CD1c-positive myeloid dendritic cell (primary cell): Measurements from ENCODE around the gene LDLRAD4.
"Not testable (repeated sequence)": the region's sequence is repeated elsewhere in the genome, so short reads cannot be mapped to it uniquely, and the experiment has no call there.

Source experiments
- DNase-seq: peaks from one replicate; pipeline ENCODE4 v3.0.0-alpha.2; 2016; ENCODE audit errors: extremely low spot score

Gene LDLRAD4

DNA sequence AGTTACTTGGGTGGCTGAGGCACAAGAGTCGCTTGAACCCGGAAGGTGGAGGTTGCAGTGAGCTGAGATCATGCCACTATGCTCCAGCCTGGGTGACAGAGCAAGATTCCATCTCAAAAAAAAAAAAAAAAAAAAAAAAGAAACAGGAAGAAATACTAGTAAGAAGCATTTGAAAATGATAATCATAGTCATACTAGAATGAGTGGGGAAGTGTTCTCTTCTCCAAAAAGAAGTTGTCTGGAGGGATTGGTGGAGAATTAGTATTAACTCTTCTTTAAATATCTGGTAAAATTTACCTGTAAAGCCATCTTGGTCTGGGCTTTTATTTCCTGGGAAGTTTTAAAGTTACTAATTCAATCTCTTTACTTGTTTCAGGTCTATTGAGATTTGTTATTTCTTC, 376.0 kb downstream of the LDLRAD4 start:
- DNase-seq: peak; percentile 55

- peak; percentile 23 for DNase-seq
Observed at GRCh38 chr18:13597068-13597467, 378.5 kb downstream of the LDLRAD4 start.

DNA sequence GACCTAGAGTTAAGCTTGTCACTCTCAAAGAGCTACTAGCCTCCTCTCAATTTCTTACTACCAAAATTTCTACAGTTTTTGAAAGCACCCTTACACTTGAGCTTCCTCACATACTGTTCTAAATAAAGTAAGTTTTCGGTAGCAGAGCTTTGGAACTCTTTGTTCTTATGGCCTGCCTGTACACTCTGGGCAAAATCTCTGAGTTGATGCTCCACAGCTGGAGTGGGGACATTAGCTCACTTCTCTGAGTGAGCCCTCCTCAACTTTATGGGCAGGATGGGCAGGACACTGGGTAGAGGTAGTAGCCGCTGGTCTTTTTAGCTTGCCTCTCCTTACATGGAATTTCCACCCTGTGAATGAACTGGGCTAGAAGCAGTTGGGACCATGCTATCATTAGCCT, 380.0 kb downstream of the LDLRAD4 start:
- no peak for DNase-seq

GRCh38 chr18:13599031-13599430, 380.5 kb downstream of the LDLRAD4 start:
- peak; percentile 48 for DNase-seq

- no peak for DNase-seq
Observed at GRCh38 chr18:13603304-13604019, 384.9 kb downstream of the LDLRAD4 start.

GRCh38 chr18:13604786-13605185, 386.2 kb downstream of the LDLRAD4 start:
- DNase-seq: no peak

GRCh38 chr18:13605477-13605876, 386.9 kb downstream of the LDLRAD4 start:
- no peak for DNase-seq

GRCh38 chr18:13605901-13606300, 387.3 kb downstream of the LDLRAD4 start:
- no peak for DNase-seq

GRCh38 chr18:13606604-13607254, 388.2 kb downstream of the LDLRAD4 start:
- DNase-seq: no peak

- DNase-seq: not testable (repeated sequence)
Observed at GRCh38 chr18:13608024-13608562, 389.5 kb downstream of the LDLRAD4 start.

GRCh38 chr18:13608791-13609532, 390.4 kb downstream of the LDLRAD4 start:
- no peak for DNase-seq

DNA sequence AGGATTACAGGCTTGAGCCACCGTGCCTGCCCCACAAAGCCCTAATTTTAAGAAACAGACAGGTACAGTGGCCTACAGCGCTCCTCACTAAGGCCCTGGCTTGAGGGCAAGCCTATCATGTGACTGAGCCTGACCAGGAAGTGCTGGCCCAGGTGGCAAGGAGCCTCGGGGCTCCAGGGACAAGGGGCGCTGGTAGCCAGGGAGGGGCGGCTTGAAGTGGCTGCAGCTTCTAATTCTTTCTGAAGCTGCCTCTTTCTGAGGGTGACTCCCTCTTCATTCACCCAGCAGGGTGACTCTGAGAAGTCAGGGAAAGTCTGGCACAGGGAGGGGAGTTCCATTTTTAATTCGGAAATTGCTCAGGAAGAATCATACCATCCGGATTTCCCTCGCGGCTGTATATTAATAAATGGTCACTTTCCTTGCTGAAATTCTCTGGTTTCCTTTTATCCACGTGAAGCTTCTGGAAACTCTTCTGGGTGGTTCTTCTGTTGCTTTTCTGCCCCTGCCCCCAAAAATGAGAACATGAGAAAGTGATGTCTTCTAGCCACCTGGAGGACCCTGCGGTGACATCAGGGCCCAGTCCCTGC, 392.1 kb downstream of the LDLRAD4 start:
- no peak for DNase-seq

DNA sequence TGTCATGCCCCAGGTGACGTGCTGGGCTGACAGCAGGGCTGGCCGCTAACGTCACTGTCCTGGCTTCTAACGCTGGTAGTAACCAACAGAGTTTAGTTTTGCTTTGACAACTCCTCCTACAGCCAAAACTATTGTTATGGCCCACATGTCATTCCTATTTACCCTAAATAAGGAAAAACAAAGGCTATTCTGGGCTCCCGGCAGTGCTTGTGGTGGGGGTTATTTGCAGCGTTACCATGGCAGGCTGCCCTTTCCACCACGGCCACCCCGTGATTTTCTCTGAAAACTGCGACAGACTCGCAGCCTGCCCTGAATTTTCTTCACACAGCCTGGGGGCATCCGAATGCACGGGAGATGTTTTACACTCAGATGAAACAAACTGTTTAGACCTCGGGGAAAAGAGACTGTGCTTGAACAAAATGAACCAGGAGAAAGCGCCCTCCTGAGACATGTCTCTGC, 392.6 kb downstream of the LDLRAD4 start:
- peak; percentile 75 for DNase-seq

DNA sequence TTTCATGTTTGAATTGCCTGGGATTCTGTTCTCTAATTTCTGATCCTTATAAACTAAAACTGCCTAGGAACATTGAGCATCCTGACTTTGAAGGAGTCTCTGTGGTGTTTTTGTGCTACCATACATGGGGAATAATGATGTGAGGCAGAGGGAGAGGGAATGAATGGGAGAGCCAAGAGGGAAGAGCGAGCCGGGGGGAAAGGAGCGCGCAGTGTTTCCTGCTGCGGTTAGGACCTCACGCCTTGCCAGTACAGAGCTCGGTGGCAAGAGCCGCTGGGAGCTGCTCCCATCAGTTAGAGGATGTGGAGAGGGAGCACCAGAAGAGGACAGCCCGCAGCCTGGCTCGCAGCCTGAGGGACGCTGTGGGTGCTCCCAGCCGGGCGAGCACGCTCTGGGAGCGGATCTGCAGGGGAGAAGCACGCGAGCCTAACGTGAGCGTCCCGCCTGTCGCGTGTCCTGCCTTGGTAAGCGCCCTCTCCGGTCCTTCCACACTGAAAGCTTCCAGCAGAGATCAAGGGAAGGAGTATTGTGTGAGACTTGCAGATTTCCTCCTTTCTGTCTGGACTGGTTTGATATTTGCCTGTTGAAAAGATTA, 393.1 kb downstream of the LDLRAD4 start:
- peak; percentile 60 for DNase-seq

DNA sequence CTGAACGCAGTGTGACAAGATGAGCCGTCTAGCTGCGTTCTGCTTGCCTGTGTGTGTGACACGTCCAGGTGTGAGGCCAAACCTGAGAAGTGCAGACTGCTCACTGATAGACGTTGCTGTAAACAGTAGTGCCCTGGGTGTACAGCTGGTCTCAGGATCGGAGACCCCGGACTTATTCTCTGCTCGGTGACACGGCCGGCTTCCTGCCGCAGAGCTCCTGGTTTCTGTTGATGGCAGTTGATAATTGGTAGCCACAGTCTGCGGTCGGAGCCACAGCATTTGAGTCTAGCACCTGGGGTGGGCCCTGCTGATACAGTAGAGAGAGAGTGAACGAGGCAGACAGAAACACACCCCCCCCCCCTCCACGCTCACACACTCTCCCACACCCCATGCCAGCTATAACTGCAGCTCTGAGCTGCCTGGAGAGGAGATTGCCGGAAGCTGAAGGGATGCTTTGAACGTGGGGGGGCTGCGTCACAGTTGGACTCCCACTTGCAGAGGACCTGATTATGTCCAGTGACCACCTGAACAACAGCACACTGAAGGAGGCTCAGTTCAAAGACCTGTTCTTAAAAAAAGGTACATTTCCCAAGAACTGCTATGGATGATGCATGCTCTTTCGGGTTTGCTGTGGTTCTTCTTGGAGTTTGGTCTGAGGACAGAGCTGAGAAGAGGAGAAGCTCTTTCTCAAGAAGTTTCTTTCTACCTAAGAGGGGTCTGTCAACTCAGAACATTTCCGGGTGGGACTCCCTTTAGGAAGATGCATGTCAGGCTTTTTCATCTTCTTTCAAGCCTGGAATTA, 393.8 kb downstream of the LDLRAD4 start:
- peak; percentile 63 for DNase-seq

GRCh38 chr18:13613099-13613498, 394.5 kb downstream of the LDLRAD4 start:
- DNase-seq: no peak

DNA sequence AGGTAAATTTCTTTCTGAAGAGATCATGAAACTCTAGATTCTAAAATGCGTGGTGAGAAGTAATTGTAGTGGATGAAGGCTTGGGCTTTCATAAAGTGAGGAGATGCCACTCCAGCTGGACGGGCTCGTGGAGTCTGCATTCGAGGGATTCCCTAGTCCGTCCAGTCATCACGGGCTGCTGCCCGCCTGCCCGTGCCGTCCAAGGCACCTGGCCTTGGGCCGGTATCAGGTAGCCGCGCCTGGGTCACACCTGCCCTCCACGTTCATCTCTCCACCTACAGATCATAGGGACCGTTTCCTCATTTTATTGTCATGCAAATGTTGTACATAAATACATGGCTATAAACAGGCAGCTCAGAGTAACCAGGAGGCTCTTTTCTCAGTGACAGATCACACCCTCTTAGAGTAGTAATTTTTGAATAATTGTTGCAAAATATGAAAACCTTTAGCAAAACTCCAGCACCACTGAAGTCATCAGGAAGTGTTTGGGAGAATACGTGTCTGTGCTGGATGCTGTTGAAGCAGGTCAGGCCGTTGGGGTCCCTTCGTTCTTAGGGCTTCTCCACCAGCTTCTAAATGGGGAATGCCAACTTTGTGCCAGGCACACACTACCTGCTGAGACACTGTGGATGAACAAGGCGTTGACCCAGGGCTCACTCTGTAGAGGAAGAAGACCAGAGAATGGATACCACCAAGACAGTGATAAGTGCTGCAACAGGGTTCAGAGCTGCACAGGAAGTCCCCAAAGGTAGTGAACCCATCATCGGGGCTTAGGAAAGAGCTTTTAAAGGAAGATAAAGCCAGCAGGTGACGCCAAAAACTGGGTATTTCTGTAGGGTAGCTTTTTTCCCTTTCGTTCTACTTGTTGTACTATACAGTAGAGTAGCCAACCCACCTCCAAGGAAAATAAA, 395.3 kb downstream of the LDLRAD4 start:
- DNase-seq: peak; percentile 25

DNA sequence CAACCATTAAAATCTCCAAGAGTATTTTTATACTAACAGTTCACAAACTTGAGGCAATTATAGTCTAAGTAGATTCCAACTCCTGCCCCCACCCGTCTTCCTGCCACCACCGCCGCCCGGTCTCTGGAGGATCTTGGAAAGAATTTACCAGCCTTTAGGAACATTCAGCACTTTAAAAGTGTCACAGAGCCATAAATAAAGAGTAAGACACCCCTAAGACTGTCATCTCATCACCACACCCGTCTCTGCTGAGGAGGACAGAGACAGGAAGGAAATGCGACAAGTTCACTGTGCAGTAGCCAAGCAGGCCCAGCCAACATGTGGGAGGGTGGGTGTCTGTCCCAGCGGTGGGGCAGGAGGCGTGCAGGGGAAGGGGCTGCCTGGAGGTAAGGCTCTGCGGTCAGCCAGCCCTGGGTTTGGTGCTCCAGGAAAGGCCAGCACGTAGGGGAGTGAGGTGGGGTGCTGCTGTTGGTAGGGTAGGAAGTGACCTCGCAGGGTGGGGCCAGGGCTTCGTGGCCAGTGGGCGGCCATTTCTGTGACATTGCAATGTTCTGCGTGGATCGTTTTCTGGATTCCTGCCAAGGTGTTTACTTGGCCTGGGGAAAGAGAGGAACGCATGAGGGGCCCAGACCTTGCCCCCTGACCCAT, 396.2 kb downstream of the LDLRAD4 start:
- peak; percentile 71 for DNase-seq

- peak; percentile 71 for DNase-seq
Observed at GRCh38 chr18:13615432-13615861, 396.9 kb downstream of the LDLRAD4 start.
